IPS DF 4.7 (cell line): Measurements from ENCODE around the gene ELAVL4.

ENCODE experiments used
- DNase-seq: peaks from one replicate; pipeline ENCODE4 v3.0.0-alpha.2; 2013; ENCODE audit warnings: low spot score; ENCODE audit errors: extremely low read depth

The ELAVL4 gene

GRCh38 chr1:50177994-50178393 lies 69.3 kb downstream of the ELAVL4 start:
- DNase-seq: no peak

GRCh38 chr1:50179639-50180038 lies 70.9 kb downstream of the ELAVL4 start:
- DNase-seq: no peak

GRCh38 chr1:50180367-50180766 lies 71.6 kb downstream of the ELAVL4 start:
- no peak for DNase-seq

GRCh38 chr1:50181027-50181663 lies 72.4 kb downstream of the ELAVL4 start:
- DNase-seq: no peak

GRCh38 chr1:50183378-50184133 lies 74.8 kb downstream of the ELAVL4 start:
- no peak for DNase-seq

GRCh38 chr1:50189369-50189768 lies 80.6 kb downstream of the ELAVL4 start:
- DNase-seq: no peak

- DNase-seq: no peak
These were observed 84.3 kb downstream of the ELAVL4 start for GRCh38 chr1:50193002-50193401.

GRCh38 chr1:50195205-50195604 lies 86.5 kb downstream of the ELAVL4 start:
- no peak for DNase-seq

- no peak for DNase-seq
These were observed 87.4 kb downstream of the ELAVL4 start for GRCh38 chr1:50196081-50196480.

GRCh38 chr1:50197216-50197615 lies 88.5 kb downstream of the ELAVL4 start:
- no peak for DNase-seq

- no peak for DNase-seq
These were observed 99.6 kb downstream of the ELAVL4 start for GRCh38 chr1:50208315-50208714.

- no peak for DNase-seq
These were observed 100.0 kb downstream of the ELAVL4 start for GRCh38 chr1:50208756-50209155.

GRCh38 chr1:50209749-50210148 lies 101.0 kb downstream of the ELAVL4 start:
- DNase-seq: no peak

GRCh38 chr1:50213505-50213904 lies 104.8 kb downstream of the ELAVL4 start:
- no peak for DNase-seq

- DNase-seq: no peak
These were observed 106.0 kb downstream of the ELAVL4 start for GRCh38 chr1:50214717-50215116.

GRCh38 chr1:50218344-50219120 lies 109.8 kb downstream of the ELAVL4 start:
- no peak for DNase-seq

- no peak for DNase-seq
These were observed 120.2 kb downstream of the ELAVL4 start for GRCh38 chr1:50228871-50229384.

- DNase-seq: no peak
These were observed 122.5 kb downstream of the ELAVL4 start for GRCh38 chr1:50231209-50231608.

- no peak for DNase-seq
These were observed 123.6 kb downstream of the ELAVL4 start for GRCh38 chr1:50232336-50232735.

- no peak for DNase-seq
These were observed 127.9 kb downstream of the ELAVL4 start for GRCh38 chr1:50236656-50237055.

- DNase-seq: no peak
These were observed 128.3 kb downstream of the ELAVL4 start for GRCh38 chr1:50237056-50237455.

GRCh38 chr1:50243939-50244338 lies 135.2 kb downstream of the ELAVL4 start:
- no peak for DNase-seq
